BLaER1 treated with 17β-estradiol and CSF1 and Interleukin-3, amounts not matched to agents 10 nM and 100 nM (cell line): Measurements from ENCODE around the gene RNF38.
"Not testable (repeated sequence)": the region's sequence is repeated elsewhere in the genome, so short reads cannot be mapped to it uniquely, and the experiment has no call there.

Experiments
- H3K27ac ChIP-seq, 11 experiments: shearing (Covaris generic); formaldehyde crosslinking; 2 replicates each; pipeline ENCODE4 v1.8.1; 2022
- H3K27me3 ChIP-seq, 11 experiments: shearing (Covaris generic); formaldehyde crosslinking; 2 replicates each; pipeline ENCODE4 v1.8.1; 2022
- H3K36me3 ChIP-seq, 11 experiments: shearing (Covaris generic); formaldehyde crosslinking; 2 replicates each; pipeline ENCODE4 v1.8.1; 2022
- H3K4me1 ChIP-seq, 10 experiments: shearing (Covaris generic); formaldehyde crosslinking; 2 replicates each; pipeline ENCODE4 v1.8.1; 2022
- H3K4me2 ChIP-seq, 11 experiments: shearing (Covaris generic); formaldehyde crosslinking; 2 replicates each; pipeline ENCODE4 v1.8.1; 2022
- H3K4me3 ChIP-seq, 10 experiments: shearing (Covaris generic); formaldehyde crosslinking; 2 replicates each; pipeline ENCODE4 v1.8.1; 2022
- H3K9ac ChIP-seq, 11 experiments: shearing (Covaris generic); formaldehyde crosslinking; 2 replicates each; pipeline ENCODE4 v1.8.1; 2022
- H3K9me3 ChIP-seq, 11 experiments: shearing (Covaris generic); formaldehyde crosslinking; replicated peaks in 1 of 11; 2 replicates each; pipeline ENCODE4 v1.8.1; 2022
- H4K20me1 ChIP-seq, 11 experiments: shearing (Covaris generic); formaldehyde crosslinking; 2 replicates each; pipeline ENCODE4 v1.8.1; 2022
- Cebpa-rat ChIP-seq, 11 experiments: shearing (Covaris generic); IDR thresholded peaks; 2 replicates each; pipeline ENCODE4 v1.8.1; 2022

Gene RNF38

DNA sequence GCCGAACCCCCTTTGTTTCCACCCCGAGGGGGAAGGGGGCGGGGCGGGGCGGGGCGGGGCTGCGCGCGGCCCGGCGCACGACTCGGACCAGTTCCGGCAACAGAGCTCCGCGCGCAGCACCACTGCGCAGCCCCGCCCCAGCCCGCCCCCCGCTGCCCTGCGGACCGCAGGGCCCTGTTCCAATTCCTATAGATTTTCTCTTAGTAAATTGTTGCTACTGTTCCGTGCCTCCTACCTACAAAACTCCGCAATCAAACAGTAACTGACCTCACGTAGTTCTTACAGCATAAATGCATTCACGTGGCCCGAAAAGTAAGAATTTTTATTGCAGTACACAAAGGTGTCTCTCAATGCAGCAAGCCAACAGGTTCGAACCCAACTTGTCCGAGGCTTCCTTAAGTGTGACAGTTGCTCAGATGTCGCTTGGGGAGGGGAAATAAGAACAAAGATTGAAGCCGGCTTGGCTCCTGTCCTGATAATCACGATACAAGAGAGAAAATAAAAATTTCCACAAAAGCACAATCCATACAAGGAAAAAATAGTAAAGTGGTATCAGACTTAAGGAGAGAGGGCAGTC is 1.2 kb upstream of the RNF38 start:
- Histone ChIP-seq H3K27me3 (no peaks in the 10 kb centered on the region), H3K36me3 (peaks cover 0 to 31% (median 10%) of the 10 kb centered on the region in 11 experiments; a peak in 16 of 22 replicates), H3K4me3 (peak overlapping the region; percentile 81 to 98 (median 90)), H3K9ac (peak overlapping the region; percentile 85 to 96 (median 92)), H3K27ac (peak overlapping the region; percentile 54 to 95 (median 93); a peak in 21 of 22 replicates), H3K4me1 (peaks cover 30 to 57% (median 42%) of the 10 kb centered on the region in 10 experiments), H3K9me3 (no peaks in the 10 kb centered on the region), H4K20me1 (peaks cover 14 to 77% (median 57%) of the 10 kb centered on the region in 11 experiments; a peak in 21 of 22 replicates), H3K4me2 (peak overlapping the region; percentile 84 to 95 (median 90))
- no peak for TF ChIP-seq Cebpa-rat (IDR thresholded peaks at IDR 0.05)

- Histone ChIP-seq H3K4me1 (peaks cover 30 to 57% (median 46%) of the 10 kb centered on the region in 10 experiments), H3K27ac (peak overlapping the region; percentile 65 to 95 (median 93)), H3K4me2 (peak overlapping the region; percentile 54 to 89 (median 80)), H4K20me1 (peaks cover 18 to 79% (median 60%) of the 10 kb centered on the region in 11 experiments; a peak in 21 of 22 replicates), H3K27me3 (no peaks in the 10 kb centered on the region), H3K9ac (peak overlapping the region; percentile 85 to 96 (median 92)), H3K4me3 (peak overlapping the region; percentile 81 to 98 (median 90)), H3K36me3 (peaks cover 0 to 38% (median 15%) of the 10 kb centered on the region in 11 experiments; a peak in 16 of 22 replicates), H3K9me3 (no peaks in the 10 kb centered on the region)
- TF ChIP-seq Cebpa-rat (IDR thresholded peaks at IDR 0.05) = no peak
These were observed 479 bp upstream of the RNF38 start for GRCh38 chr9:36400332-36401163.

DNA sequence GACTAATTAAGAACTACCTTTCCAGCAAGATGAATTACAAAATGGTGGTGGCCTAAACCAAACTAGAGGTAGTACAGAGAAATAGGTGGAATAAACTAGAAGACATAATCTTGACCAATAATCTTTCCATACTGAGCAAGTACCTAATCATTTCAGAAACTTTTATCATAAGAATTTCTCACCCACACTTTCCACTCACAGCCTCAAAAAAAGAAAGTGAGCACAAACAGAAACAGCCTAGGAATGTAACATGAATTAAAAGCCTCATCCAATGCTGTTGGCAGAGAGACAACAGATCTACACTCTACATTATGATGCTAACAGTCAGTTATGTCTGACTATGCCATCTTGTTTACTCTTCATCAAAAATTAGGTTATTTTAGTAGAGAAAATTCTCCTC is 1.3 kb downstream of the RNF38 start:
- peaks cover 26 to 92% (median 65%) of the 10 kb centered on the region in 11 experiments; a peak in 21 of 22 replicates for H4K20me1 ChIP-seq
- H3K27ac ChIP-seq = no peak overlapping the region
- H3K4me3 ChIP-seq = peak overlapping the region in 9 of 10 experiments; percentile 10 to 98 (median 90); a peak in 10 of 20 replicates
- H3K27me3 ChIP-seq = no peaks in the 10 kb centered on the region
- H3K4me1 ChIP-seq = peaks cover 30 to 65% (median 48%) of the 10 kb centered on the region in 10 experiments
- H3K4me2 ChIP-seq = peak overlapping the region; percentile 54 to 89 (median 80)
- no peak for TF ChIP-seq Cebpa-rat (IDR thresholded peaks at IDR 0.05)
- H3K9ac ChIP-seq = peak overlapping the region in 10 of 11 experiments; percentile 17 to 95 (median 64); a peak in 12 of 22 replicates
- 0 out of 22 replicates have a peak, but pooled peaks cover 0 to 2% (median 0%) of the 10 kb centered on the region in 11 experiments for H3K9me3 ChIP-seq
- peaks cover 0 to 39% (median 17%) of the 10 kb centered on the region in 11 experiments; a peak in 19 of 22 replicates for H3K36me3 ChIP-seq

DNA sequence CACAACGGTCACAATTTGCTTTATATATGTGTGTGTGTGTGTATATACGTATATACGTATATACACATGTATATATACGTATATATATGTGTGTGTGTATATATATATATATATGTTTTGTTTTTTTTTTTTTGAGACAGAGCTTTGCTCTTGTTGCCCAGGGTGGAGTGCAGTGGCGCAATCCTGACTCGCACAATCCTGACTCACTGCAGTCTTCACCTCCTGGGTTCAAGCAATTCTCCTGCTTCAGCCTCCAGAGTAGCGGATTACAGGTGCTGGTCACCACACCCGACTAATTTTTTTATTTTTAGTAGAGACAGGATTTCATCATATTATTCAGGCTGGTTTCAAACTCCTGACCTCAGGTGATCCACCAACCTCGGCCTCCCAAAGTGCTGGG is 3.1 kb downstream of the RNF38 start:
- TF ChIP-seq Cebpa-rat (IDR thresholded peaks at IDR 0.05) = no peak

DNA sequence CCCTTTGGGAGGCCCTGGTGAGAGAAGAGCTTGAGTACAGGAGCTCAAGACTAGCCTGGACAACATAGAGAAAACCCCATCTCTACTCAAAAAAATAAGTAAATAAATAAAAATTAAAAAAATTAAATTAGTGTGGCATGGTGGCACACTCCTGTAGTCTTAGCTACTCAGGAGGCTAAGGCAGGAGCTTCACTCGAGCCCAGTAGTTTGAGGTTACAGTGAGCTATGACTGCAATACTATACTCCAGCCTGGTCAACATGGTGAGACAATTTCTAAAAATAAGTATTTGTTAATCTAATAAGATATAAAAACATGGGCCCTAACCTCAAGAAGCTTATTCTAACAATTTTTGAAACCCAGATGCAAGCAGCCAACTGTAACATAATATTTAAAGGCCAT is 7.6 kb downstream of the RNF38 start:
- Histone ChIP-seq H4K20me1 (peaks cover 55 to 100% (median 98%) of the 10 kb centered on the region in 11 experiments; a peak in 21 of 22 replicates), H3K36me3 (peaks cover 11 to 92% (median 62%) of the 10 kb centered on the region in 11 experiments; a peak in 21 of 22 replicates), H3K27ac (no peak overlapping the region), H3K4me1 (peaks cover 10 to 67% (median 37%) of the 10 kb centered on the region in 10 experiments; a peak in 18 of 20 replicates), H3K27me3 (no peaks in the 10 kb centered on the region), H3K9me3 (0 out of 22 replicates have a peak, but pooled peaks cover 0 to 3% (median 0%) of the 10 kb centered on the region in 11 experiments), H3K4me2 (no peak overlapping the region), H3K4me3 (no peak overlapping the region), H3K9ac (no peak overlapping the region)
- no peak for TF ChIP-seq Cebpa-rat (IDR thresholded peaks at IDR 0.05)

More for the DNA sequence above, 3.1 kb downstream of the RNF38 start:
- no peak overlapping the region for H3K9ac ChIP-seq
- peaks cover 0 to 56% (median 27%) of the 10 kb centered on the region in 11 experiments; a peak in 19 of 22 replicates for H3K36me3 ChIP-seq
- 0 out of 22 replicates have a peak, but pooled peaks cover 0 to 3% (median 0%) of the 10 kb centered on the region in 11 experiments for H3K9me3 ChIP-seq
- H3K4me3 ChIP-seq = no peak overlapping the region
- H3K27ac ChIP-seq = 0 out of 22 replicates have a peak overlapping the region, but pooled peaks of 1 of the 11 experiments have one; percentile 11
- peaks cover 32 to 63% (median 54%) of the 10 kb centered on the region in 10 experiments for H3K4me1 ChIP-seq
- no peaks in the 10 kb centered on the region for H3K27me3 ChIP-seq
- H3K4me2 ChIP-seq = peak overlapping the region in 9 of 11 experiments; percentile 1 to 88 (median 78); a peak in 13 of 22 replicates
- peaks cover 43 to 93% (median 82%) of the 10 kb centered on the region in 11 experiments; a peak in 21 of 22 replicates for H4K20me1 ChIP-seq

DNA sequence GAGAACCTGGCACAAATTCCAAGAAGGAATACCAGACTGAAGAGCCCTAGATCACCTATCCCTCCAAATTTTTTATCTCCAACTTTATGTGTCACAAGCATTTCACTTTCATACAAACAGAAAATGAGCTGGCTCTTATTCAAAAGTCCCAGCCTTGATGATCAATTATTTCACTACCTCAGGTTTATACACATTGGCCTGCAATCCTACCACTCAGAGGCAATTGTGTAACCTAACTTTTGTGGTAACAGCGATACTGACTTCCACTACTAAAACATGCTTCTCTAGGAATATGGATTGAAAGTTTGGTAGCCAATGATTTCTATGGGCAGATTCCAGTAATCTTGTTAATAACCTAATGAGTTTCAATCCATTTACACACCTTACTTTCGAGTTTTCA is 10.5 kb downstream of the RNF38 start:
- H3K4me1 ChIP-seq = peaks cover 13 to 65% (median 30%) of the 10 kb centered on the region in 10 experiments; a peak in 16 of 20 replicates
- H3K36me3 ChIP-seq = peaks cover 16 to 95% (median 78%) of the 10 kb centered on the region in 11 experiments; a peak in 20 of 22 replicates
- peaks cover 40 to 100% (median 93%) of the 10 kb centered on the region in 11 experiments; a peak in 19 of 22 replicates for H4K20me1 ChIP-seq
- no peak overlapping the region for H3K27ac ChIP-seq
- H3K4me2 ChIP-seq = no peak overlapping the region
- H3K9me3 ChIP-seq = 0 out of 22 replicates have a peak, but pooled peaks cover 0 to 3% (median 0%) of the 10 kb centered on the region in 11 experiments
- no peak overlapping the region for H3K9ac ChIP-seq
- H3K4me3 ChIP-seq = no peak overlapping the region
- no peak for TF ChIP-seq Cebpa-rat (IDR thresholded peaks at IDR 0.05)
- H3K27me3 ChIP-seq = no peaks in the 10 kb centered on the region

GRCh38 chr9:36386396-36386965 is 13.6 kb downstream of the RNF38 start:
- H3K27ac ChIP-seq, H3K9me3 ChIP-seq, H3K9ac ChIP-seq, H3K4me3 ChIP-seq, H3K27me3 ChIP-seq: not testable (repeated sequence)
- H4K20me1 ChIP-seq = peaks cover 26 to 100% (median 93%) of the 10 kb centered on the region in 11 experiments
- H3K4me2 ChIP-seq = peak overlapping the region in 2 of 11 experiments; percentile 10 to 44; a peak in 4 of 22 replicates
- peaks cover 16 to 80% (median 64%) of the 10 kb centered on the region in 11 experiments; a peak in 20 of 22 replicates for H3K36me3 ChIP-seq
- peaks cover 14 to 77% (median 42%) of the 10 kb centered on the region in 10 experiments for H3K4me1 ChIP-seq

DNA sequence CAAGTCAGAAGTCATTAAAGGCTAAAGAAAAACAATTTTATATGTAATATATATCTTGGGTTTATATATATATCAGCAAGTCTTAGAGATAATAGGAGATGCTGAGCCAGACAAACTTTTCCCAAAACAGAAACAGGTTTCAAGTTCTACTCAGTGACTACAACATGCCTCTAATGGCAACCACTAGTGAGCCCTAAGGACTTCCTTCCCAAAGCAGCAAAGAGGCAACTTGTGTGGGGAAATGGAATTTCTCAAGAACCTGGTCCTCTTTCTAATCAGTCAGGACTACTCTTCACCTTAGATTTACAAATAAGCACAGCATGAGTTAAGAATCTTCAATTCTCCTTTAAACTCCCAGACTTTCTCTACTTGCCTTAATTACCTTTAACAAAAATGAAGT is 17.6 kb downstream of the RNF38 start:
- Histone ChIP-seq H3K36me3 (peaks cover 5 to 67% (median 40%) of the 10 kb centered on the region in 11 experiments; a peak in 19 of 22 replicates), H3K4me2 (peak overlapping the region in 9 of 11 experiments; percentile 0 to 64 (median 31); a peak in 5 of 22 replicates), H3K4me1 (peaks cover 25 to 84% (median 59%) of the 10 kb centered on the region in 10 experiments), H3K27me3 (no peaks in the 10 kb centered on the region), H3K27ac (no peak overlapping the region), H3K4me3 (no peak overlapping the region), H3K9ac (no peak overlapping the region), H3K9me3 (no peaks in the 10 kb centered on the region), H4K20me1 (peaks cover 16 to 100% (median 89%) of the 10 kb centered on the region in 11 experiments)
- no peak for TF ChIP-seq Cebpa-rat (IDR thresholded peaks at IDR 0.05)
